ENCODE results near the gene VPS35L.

The VPS35L gene

DNA sequence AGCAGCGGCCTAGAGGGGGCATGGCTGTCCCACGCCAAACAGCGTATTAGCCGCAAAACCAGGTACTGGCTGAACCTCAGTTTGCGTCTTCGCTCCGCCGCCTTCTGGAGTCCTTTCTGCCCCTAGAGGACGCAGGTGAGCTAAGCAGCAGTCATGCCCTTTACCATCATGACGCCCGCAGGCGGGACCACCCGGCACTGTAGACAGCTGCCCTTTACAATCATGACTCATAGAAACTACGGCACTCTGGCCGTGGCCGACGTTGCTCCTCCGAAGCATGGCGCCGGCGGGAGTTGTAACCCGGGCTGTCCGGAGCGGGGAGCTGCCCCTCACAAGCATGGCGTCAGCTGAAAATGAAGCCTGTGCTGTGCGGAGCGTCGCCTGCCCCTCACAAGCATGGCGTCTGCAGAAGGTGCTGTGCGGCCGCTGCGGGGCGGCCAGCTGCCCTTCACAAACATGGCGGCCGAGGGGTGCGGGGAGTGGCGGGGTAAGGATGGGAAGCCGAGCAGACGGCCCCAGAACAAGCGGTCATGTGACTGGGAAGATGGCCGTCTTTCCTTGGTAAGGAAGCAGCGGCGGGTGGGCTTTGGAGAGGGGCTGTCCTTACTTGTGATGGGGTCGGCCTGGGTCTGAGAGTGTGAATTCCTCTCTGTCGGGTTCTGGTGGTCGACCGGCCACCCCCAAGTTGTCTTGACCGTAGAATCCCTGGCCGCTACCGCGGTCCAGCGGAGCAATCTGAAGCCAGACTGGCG lies at the start of gene VPS35L:
VPS35L (plus strand) TSS at position 518 of the 752 bp plus-strand sequence; CDS start at position 545, 27 bp downstream.
- TF ChIP-seq, protein P1, sequence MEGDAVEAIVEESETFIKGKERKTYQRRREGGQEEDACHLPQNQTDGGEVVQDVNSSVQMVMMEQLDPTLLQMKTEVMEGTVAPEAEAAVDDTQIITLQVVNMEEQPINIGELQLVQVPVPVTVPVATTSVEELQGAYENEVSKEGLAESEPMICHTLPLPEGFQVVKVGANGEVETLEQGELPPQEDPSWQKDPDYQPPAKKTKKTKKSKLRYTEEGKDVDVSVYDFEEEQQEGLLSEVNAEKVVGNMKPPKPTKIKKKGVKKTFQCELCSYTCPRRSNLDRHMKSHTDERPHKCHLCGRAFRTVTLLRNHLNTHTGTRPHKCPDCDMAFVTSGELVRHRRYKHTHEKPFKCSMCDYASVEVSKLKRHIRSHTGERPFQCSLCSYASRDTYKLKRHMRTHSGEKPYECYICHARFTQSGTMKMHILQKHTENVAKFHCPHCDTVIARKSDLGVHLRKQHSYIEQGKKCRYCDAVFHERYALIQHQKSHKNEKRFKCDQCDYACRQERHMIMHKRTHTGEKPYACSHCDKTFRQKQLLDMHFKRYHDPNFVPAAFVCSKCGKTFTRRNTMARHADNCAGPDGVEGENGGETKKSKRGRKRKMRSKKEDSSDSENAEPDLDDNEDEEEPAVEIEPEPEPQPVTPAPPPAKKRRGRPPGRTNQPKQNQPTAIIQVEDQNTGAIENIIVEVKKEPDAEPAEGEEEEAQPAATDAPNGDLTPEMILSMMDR (IDR thresholded peaks at IDR 0.05; ENCODE audit: low read depth, low read length): peak; percentile 53
- peak within 1 kb of the TSS; percentile 89 for H3K4me3 ChIP-seq (ENCODE audit: low read depth, low read length)

GRCh38 chr16:19506965-19507364 lies 48.5 kb upstream of the VPS35L start:
- TF ChIP-seq, protein P1 (IDR thresholded peaks at IDR 0.05; ENCODE audit: low read depth, low read length): no peak
- H3K4me3 ChIP-seq (ENCODE audit: low read depth, low read length): no peak overlapping the region

GRCh38 chr16:19507867-19508266 lies 47.6 kb upstream of the VPS35L start:
- TF ChIP-seq, protein P1 (IDR thresholded peaks at IDR 0.05; ENCODE audit: low read depth, low read length): no peak

GRCh38 chr16:19512297-19512696 lies 43.2 kb upstream of the VPS35L start:
- TF ChIP-seq, protein P1 (IDR thresholded peaks at IDR 0.05; ENCODE audit: low read depth, low read length): no peak
- no peak overlapping the region for H3K4me3 ChIP-seq (ENCODE audit: low read depth, low read length)

More at GRCh38 chr16:19507867-19508266, 47.6 kb upstream of the VPS35L start:
- H3K4me3 ChIP-seq (ENCODE audit: low read depth, low read length): no peak overlapping the region

DNA sequence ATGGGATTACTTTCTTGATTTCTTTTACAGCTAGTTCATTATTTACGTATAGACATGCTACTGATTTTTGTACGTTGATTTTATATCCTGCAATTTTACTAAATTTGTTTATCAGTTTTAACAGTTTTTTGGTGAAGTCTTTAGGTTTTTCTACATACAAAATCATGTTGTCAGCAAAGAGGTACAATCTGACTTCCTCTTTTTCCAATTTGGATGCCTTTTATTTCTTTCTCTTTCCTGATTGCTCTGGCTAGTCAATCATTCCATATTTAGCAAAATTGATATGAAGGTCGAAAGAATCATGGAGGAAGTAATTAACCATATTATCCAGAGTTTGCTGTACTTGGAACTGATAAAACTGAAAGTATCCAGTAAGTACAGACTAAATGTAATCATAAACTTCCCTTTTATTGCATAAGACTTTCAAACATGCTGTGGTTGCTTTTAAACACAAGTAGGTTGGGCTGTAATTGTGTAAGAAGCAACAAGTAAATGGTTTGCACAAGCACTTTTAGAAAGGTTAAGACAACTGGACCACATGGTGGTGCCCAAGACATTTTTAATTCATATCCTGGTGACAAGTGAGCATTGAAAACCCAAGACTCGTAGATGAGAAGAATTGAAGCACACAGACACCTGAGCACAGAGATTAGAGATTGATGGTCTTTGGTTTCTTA lies 42.0 kb upstream of the VPS35L start:
- TF ChIP-seq, protein P1 (IDR thresholded peaks at IDR 0.05; ENCODE audit: low read depth, low read length): no peak
- no peak overlapping the region for H3K4me3 ChIP-seq (ENCODE audit: low read depth, low read length)

- no peak overlapping the region for H3K4me3 ChIP-seq (ENCODE audit: low read depth, low read length)
- TF ChIP-seq, protein P1 (IDR thresholded peaks at IDR 0.05; ENCODE audit: low read depth, low read length): no peak
These were observed 39.7 kb upstream of the VPS35L start for GRCh38 chr16:19515757-19516156.
